Dermis microvascular lymphatic vessel endothelial cell (primary cell): ENCODE measurements around the gene DCLK1. TPM values are rescaled to one million over a fixed set of nuclear protein-coding genes. Genes with fewer than 3 reads are reported as not detected.

ENCODE experiments used
- DNase-seq, 2 donors: peaks; one replicate each; pipeline versions ENCODE4 v3.0.0 to v3.0.0-alpha.2; 2010; ENCODE audit warnings: low read depth in 2 of 2
- total RNA-seq: library from RNA; depleted of rRNA; stranded (reverse); fragments of >200 nt; gene quantifications from 2 replicates; pipeline ENCODE4 v1.2.1, GENCODE V29; 2014

Gene DCLK1
- total RNA-seq, 1 donor from 2014 or later, result 43.6 TPM

GRCh38 chr13:36051082-36051481 is 80.1 kb downstream of the DCLK1 start:
- no peak for DNase-seq

- DNase-seq, result no peak
Observed at GRCh38 chr13:36046672-36047071, 84.5 kb downstream of the DCLK1 start.

DNA sequence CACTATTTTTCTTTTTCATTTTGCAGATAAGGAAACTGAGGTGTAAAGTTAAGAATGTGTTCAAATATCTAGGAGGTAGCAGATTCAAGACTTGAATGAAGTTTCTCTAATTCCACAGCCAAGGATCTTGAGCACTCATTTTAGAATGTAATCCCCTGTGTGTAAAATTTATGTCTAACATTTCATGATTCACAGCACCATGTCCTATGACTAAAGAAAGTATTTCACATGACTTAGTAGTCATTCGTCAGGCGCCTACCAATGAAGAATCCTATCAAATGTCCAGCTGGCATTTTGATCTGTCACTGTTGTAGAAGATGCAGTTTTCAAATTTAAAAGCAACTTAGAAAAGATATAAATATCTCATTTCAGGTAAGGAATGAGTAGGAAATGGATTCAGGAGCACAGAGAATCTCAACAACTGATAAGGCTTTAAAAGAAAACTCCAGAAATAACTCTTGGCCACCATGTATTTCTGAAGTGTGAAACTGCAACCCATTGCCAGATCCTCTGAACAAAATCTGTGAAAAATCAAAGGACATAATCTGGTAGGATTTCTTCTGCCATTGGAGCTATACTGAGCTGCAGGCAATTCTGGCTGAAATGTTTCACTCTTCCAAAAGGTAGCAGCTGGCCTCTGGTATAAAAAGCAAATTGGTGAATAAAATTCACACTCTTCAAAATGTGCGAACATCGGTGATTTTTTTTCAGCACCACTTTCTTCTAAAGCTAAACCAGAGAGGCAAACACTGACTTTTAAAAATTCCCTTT is 92.2 kb downstream of the DCLK1 start:
- no peak for DNase-seq

- no peak for DNase-seq
Observed at GRCh38 chr13:36033035-36033434, 98.1 kb downstream of the DCLK1 start.

- DNase-seq, result no peak
Observed at GRCh38 chr13:36031490-36031889, 99.7 kb downstream of the DCLK1 start.

DNA sequence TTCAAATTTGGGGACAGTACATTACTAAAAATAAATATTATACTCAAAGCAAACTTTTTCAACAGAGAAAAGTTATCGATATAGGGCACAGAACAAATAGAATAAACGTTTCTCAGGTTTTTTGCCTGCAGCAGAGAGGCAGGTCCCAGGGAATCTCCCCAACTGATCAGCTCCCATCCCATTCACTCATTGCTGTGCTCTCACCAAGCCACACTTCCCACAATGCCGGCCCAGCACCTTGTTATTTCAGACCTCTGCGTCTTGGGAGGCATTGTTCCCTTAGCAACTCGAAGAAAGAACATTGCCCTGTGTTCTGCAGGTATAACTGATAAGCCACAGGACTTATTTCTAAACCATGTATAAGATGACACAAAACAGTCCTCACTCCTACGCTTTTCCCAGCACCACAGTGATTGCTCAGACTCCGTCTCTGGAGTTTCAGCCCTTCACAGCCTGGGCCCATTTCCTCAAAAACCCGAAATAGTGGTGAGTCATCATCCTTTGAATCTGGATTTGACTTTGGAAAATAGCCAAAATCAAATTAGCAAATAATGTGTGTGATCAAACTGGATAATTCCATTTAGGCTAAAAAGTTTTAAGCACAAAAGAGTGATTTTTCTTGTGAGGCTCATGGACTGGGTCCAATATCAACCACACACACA is 100.4 kb downstream of the DCLK1 start:
- peak in 1 of 2 donors; percentile 7 for DNase-seq

- DNase-seq, result no peak
Observed at GRCh38 chr13:36029166-36029565, 102.0 kb downstream of the DCLK1 start.

GRCh38 chr13:36028359-36029025 is 102.7 kb downstream of the DCLK1 start:
- no peak for DNase-seq

DNA sequence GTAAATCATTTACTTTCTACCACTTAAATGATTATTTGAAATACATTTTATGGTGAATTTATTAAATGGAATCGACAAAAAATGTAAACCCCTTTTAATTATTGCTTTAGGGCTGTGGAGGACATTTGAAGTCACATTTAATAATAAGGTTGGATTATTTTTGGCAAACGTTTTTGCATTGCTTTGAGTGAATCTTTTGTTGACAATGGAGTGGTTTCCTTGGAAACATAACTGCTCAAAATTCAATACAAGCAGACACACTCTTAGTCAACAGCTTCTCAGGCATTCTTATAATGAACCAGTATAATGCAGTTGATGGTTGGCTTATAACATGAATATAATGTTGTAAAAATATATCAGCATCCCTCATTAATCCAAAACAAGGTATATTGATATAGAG is 104.7 kb downstream of the DCLK1 start:
- DNase-seq, result no peak

GRCh38 chr13:36014763-36015162 is 116.4 kb downstream of the DCLK1 start:
- DNase-seq, result no peak

DNA sequence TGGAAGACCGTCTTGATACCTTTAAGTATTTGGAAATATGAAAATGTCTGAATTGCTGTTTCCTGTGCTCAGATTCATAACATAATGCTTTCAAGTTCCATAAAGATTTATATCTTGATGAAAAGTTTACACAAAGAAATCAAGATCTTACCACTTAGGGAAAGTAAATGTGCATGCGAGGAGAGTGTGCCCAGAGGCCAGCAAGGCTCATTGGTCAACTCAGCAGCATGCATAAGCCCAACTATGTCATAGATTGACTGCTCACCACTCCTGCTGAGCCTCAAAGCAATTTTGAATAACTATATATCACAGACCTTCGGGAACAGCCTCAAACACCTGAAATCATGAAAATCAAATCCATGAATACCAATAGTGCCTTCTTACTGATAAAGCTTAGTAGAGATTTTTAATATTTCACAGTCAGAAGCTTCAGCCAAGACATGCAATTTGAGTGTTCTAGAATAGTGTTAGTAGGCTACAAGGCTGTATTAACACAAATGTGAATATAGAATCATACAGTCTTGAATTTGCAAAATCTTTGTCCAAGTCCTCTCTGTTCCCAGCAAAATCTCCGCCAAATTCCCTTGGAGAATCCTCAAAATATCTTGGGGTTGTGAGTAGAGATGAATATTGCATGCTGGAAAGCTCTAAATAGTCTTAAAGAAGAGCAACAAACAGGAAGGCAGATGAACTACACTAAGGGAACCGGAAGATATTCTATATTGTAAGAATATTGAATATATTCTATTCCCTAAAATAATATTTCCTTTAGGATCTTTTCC is 124.1 kb downstream of the DCLK1 start:
- no peak for DNase-seq

DNA sequence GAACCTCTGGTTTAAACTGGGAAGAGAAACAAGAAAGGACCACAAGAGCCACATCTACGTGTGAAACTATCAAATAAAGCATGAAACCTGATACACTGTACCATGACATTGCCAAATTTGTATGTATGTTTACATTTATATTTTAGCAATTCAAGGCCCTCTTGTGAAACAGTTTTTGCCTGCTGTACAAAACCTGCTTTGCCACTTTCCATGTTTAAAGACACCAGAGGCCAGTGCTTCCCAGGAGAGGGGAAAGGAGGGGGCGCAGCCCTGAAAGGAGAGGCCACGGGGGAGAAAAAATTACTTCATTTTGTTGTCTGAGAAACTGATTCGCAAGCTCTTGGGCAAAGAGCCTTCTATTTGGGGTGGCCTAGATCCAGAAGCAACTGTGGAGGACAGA is 124.8 kb downstream of the DCLK1 start:
- no peak for DNase-seq

GRCh38 chr13:36001561-36001960 is 129.6 kb downstream of the DCLK1 start:
- DNase-seq, result no peak

- DNase-seq, result no peak
Observed at GRCh38 chr13:36000028-36000427, 131.2 kb downstream of the DCLK1 start.

GRCh38 chr13:35996360-35996759 is 134.8 kb downstream of the DCLK1 start:
- DNase-seq, result no peak

- DNase-seq, result no peak
Observed at GRCh38 chr13:35995136-35995535, 136.0 kb downstream of the DCLK1 start.

DNA sequence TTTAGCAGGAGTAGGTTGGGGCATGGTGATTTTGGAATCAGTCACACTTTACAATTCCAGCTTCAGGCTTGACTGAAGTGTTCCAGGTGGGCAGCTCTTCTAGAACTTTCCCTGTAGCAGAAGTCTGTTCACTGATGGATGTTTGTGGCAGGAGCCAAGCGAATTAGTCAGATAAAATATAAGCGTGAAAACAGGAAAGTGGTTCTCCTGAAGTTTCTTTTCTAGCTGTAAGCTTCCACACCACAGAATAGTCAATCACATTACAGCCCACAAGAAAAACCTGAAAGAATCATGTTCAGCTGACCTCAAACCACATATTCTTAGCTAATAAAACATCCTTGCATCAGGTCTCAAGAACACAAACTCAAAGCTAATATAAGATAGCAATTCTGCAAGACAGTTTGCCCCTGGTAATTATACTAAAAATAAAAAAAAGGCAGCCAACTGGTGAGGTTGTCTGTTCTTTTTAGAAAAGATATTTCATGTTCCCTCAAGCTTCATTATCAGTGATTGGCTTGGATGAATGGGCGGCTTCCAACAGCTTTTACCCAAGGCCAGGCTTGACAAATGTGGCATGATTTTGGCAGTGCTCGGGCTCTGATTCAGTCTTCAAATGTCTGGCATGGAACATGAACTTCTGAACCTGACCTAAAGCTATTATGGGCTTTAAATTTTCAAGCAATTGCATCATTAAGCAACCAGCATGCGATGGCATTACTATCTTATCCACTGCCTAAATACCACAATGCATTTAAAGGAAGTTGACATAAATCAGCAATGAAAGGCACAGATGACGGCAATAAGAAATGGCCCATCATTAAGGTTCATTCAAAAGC is 136.8 kb downstream of the DCLK1 start:
- no peak for DNase-seq

DNA sequence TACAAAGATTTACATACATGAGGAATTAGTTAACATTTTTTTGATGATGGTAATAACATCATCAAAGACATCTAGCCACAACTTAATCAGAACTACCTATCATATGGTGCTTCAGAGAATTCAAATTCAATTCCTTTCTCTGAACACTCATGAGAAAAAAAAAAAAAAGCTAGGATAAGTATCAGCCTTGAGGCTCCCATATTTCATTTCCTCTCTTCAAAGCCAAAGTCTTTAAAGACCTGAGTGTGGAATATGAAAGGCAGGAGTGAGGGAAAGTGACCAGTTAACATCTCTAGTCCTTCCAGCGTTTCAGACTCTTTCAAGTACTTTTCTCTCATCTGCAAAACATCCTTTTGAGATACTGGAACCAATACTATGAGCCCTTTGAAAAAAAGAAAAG is 137.5 kb downstream of the DCLK1 start:
- DNase-seq, result no peak

- DNase-seq, result no peak
Observed at GRCh38 chr13:35992964-35993363, 138.2 kb downstream of the DCLK1 start.

GRCh38 chr13:35990196-35990595 is 141.0 kb downstream of the DCLK1 start:
- no peak for DNase-seq

DNA sequence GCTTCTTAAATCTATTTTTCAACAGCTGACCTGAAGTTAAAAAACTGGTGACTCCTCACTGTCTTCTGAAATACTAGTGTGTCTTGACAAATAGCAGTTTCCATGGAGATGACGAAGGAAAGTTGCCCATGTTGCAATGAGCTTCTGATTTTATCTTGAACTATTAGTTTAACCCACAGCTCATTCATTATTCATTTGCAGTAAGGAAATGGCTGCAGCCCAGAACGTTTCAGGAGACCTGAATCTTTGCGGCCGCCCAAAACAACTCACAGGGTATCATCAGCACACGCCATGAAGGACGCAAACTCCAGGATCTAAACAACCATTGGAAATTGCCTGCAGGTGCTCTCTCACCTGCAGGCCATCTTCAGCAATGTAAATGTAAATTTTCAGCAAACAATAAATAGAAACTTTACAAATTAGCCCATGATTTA is 142.5 kb downstream of the DCLK1 start:
- DNase-seq, result no peak
